Measurements from ENCODE around the gene KCNQ1. TPM values are rescaled to one million over a fixed set of nuclear protein-coding genes. Genes with fewer than 3 reads are reported as not detected.

Gene KCNQ1
- total RNA-seq, 1 experiment from 2014 or later, result not detected

- ChIA-PET POLR2A (no interaction called here), CTCF (interaction anchor here (0.6 kb wide), 1 partner anchor 30 kb away, joined by 3 read pairs; no protein-coding TSS in a partner anchor)
- intact Hi-C loops (cut with micrococcal nuclease), result no loop called here
- H3K4me3 Mint-ChIP-seq (ENCODE audit: unreplicated experiment), result no peak overlapping the region
- H3K27me3 Mint-ChIP-seq (ENCODE audit: insufficient read depth, unreplicated experiment), result no peaks in the 10 kb centered on the region
- no TSS peak for BruUV-seq (replicated peaks)
- H3K9me3 Mint-ChIP-seq (ENCODE audit: unreplicated experiment), result no peaks in the 10 kb centered on the region
- peaks cover 4% of the 10 kb centered on the region for H3K4me1 Mint-ChIP-seq (ENCODE audit: insufficient read depth, unreplicated experiment)
- no peak for DNase-seq (ENCODE audit: unreplicated experiment)
- no peaks in the 10 kb centered on the region for H3K36me3 Mint-ChIP-seq (ENCODE audit: insufficient read depth, unreplicated experiment)
- no peak for TF ChIP-seq CTCF (IDR thresholded peaks at IDR 0.05; ENCODE audit: unreplicated experiment)
- no peak overlapping the region for H3K27ac Mint-ChIP-seq (ENCODE audit: low read depth, unreplicated experiment)
These were observed 242.4 kb downstream of the KCNQ1 start for GRCh38 chr11:2687223-2687530.

GRCh38 chr11:2687782-2688191 is 243.0 kb downstream of the KCNQ1 start:
- DNase-seq (ENCODE audit: unreplicated experiment), result no peak
- intact Hi-C loops (cut with micrococcal nuclease), result no loop called here
- Mint-ChIP-seq H3K36me3 (ENCODE audit: insufficient read depth, unreplicated experiment) (no peaks in the 10 kb centered on the region), H3K27ac (ENCODE audit: low read depth, unreplicated experiment) (no peak overlapping the region), H3K9me3 (ENCODE audit: unreplicated experiment) (no peaks in the 10 kb centered on the region), H3K4me1 (ENCODE audit: insufficient read depth, unreplicated experiment) (peaks cover 9% of the 10 kb centered on the region), H3K4me3 (ENCODE audit: unreplicated experiment) (no peak overlapping the region), H3K27me3 (ENCODE audit: insufficient read depth, unreplicated experiment) (no peaks in the 10 kb centered on the region)
- POLR2A ChIA-PET, result no interaction called here
- TF ChIP-seq CTCF (IDR thresholded peaks at IDR 0.05; ENCODE audit: unreplicated experiment), result no peak
- no TSS peak for BruUV-seq (replicated peaks)
- CTCF ChIA-PET, result interaction anchor here (0.6 kb wide), 1 partner anchor 205 kb away, joined by 3 read pairs; no protein-coding TSS in a partner anchor

DNA sequence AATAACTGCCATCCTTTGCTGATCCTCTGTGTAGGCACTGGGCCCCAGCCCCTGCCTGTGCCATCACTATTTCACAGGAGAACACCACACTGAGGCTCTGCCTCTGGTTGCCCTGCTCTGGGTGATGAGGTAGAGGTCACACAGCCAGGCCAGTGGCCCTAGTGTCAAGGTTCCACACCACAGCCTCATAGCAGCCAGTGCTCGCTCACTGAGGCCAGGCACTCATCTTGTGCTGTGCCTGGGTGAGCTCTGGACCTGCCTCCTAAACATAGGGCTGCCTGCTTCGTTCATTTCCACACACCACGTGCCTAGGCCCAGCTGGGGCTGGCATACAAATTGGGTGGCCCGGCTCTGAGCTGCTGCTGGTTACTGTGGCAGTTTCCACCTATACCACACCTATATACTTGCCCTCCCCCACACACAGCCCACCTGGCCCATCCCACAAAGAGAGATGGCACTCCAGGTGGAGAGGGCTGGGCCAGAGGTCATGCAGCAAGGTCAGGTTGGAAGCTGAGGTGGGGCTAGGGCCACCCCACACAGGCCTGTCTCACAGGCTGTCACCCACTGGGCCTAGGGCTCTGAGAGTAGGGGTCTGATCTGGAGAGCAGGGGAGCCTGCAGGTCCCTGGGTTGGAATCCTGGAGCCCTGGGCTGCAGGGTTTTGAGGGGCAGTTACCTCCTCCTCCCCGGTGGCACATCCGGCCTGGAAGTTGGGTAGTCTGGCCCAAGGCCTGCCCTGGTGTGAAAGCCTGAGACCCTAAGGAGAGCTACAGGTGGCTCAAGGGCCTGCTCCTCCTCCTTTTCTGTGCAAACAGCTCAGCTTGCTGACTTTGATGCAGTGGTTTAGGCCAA is 243.8 kb downstream of the KCNQ1 start:
- POLR2A ChIA-PET, result interaction anchor here (0.6 kb wide), 1 partner anchor 82 kb away, joined by 3 read pairs; no protein-coding TSS in a partner anchor

More for the DNA sequence above, 243.8 kb downstream of the KCNQ1 start:
- CTCF ChIA-PET, result interaction anchor here (0.5 to 1.4 kb wide), 4 partner anchors 15 to 200 kb away, joined by 3 to 4 read pairs (median 3); no protein-coding TSS in a partner anchor
- TF ChIP-seq CTCF (IDR thresholded peaks at IDR 0.05; ENCODE audit: unreplicated experiment), result no peak
- Mint-ChIP-seq H3K36me3 (ENCODE audit: insufficient read depth, unreplicated experiment) (no peaks in the 10 kb centered on the region), H3K4me1 (ENCODE audit: insufficient read depth, unreplicated experiment) (peaks cover 9% of the 10 kb centered on the region), H3K27me3 (ENCODE audit: insufficient read depth, unreplicated experiment) (no peaks in the 10 kb centered on the region), H3K4me3 (ENCODE audit: unreplicated experiment) (no peak overlapping the region), H3K27ac (ENCODE audit: low read depth, unreplicated experiment) (no peak overlapping the region), H3K9me3 (ENCODE audit: unreplicated experiment) (no peaks in the 10 kb centered on the region)
- intact Hi-C loops (cut with micrococcal nuclease), result no loop called here
- no TSS peak for BruUV-seq (replicated peaks)
- DNase-seq (ENCODE audit: unreplicated experiment), result no peak

Measured in MCF 10A (cell line).